Stimulated activated CD8-positive, alpha-beta memory T cell treated with anti-CD3 and anti-CD28 coated beads, Interleukin-12 subunit alpha, Interleukin-12 subunit beta, amount 100 ng/mL, for 24 hours (primary cell): Measurements from ENCODE around the gene ASXL2.
"Not testable (repeated sequence)": the region's sequence is repeated elsewhere in the genome, so short reads cannot be mapped to it uniquely, and the experiment has no call there.

Experiments used
- DNase-seq: peaks from one replicate; pipeline ENCODE4 v3.0.0-alpha.2; 2020; ENCODE audit errors: extremely low read depth

Gene ASXL2

DNA sequence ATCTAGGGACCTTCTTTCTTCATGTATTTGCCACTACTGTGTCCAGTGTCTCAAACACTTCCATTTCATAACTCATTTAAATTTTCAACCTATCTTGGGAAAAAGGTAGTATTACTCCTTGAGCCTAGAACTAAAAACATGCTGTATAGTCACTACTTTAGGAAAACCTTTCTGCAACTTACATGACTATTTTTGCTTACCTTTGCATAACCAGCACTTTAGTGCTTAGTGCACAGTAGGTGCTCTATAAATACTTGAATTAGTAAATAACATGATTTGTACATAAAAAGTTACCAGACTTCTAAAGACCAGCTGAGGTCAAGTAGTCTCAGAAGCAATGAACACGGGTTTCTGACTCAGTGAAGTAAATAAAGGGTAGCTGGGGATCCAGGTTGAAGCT lies 142.5 kb downstream of the ASXL2 start:
- no peak for DNase-seq

- no peak for DNase-seq
Observed at GRCh38 chr2:25728559-25728958, 149.7 kb downstream of the ASXL2 start.

GRCh38 chr2:25726522-25726921 lies 151.8 kb downstream of the ASXL2 start:
- no peak for DNase-seq

GRCh38 chr2:25725877-25726276 lies 152.4 kb downstream of the ASXL2 start:
- no peak for DNase-seq

- no peak for DNase-seq
Observed at GRCh38 chr2:25724756-25725155, 153.5 kb downstream of the ASXL2 start.

DNA sequence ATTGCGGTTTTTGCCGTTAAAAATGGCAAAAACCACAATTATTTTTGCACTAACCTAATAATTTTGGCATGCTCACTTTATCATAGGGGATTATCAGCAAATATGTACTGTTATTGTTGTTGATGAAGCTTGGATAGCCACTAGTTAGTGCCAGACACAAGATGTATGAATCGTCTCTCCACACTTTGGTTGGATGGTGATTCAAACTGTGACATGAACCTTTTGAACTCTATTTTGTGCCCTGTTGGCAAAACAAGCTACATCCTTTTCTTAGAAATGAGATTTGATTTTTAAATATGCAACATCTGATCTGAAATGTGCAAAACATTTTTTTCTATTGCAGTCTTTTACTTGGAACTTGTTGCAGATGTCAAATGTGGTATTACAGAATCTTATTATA lies 156.1 kb downstream of the ASXL2 start:
- no peak for DNase-seq

DNA sequence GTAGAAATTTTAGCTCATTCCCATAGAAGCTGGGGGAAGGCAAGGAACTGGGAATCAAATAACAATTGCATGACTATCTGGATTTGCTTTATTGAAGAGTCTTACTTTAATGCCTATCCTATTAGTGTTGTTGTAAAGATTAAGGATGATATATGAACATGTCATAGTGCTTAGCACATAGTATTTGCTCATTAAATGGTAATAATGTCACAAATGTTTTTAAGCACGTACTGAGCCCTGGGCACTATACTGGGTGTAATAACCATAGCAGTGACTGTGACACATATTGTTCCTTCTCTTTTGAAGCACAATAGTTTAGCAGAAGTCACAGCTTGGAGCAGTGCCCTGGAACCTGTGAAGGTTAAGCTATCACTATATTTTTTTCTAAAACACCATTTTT lies 157.7 kb downstream of the ASXL2 start:
- no peak for DNase-seq

DNA sequence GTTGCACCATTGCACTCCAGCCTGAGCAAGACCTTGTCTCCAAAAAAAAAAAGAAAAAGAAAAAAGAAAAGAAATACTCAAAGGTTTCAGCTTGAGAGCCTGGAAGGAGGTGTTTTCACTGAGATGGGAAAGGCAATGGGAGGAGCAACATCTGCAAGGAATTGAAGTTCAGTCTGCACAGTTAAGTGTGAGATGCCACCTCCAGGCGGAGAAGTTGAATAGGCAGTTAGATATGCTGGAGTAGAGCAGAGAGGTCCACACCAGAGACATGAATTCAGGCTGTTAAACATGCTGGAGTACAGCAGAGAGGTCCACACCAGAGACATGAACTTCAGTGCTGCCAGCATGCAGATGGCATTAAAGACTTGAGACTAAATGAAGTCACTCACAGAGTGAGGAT lies 163.5 kb downstream of the ASXL2 start:
- no peak for DNase-seq

DNA sequence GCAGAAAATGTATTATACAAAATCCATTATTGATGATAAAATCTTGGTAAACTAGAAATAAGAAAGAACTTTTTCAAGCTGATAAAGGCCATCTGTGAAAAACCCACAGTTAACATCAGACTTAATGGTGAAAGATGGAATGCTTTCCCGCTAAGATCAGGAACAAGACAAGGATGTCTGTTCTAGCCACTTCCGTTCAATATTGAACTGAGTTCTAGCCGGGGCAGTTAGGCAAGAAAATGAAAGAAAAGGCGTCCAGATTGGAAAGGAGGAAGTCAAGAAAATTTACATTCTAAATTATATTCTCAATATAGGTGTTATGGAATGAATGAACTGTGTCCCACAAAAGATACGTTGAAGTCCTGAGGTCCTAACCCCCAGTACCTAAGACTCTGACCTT lies 165.8 kb downstream of the ASXL2 start:
- no peak for DNase-seq

DNA sequence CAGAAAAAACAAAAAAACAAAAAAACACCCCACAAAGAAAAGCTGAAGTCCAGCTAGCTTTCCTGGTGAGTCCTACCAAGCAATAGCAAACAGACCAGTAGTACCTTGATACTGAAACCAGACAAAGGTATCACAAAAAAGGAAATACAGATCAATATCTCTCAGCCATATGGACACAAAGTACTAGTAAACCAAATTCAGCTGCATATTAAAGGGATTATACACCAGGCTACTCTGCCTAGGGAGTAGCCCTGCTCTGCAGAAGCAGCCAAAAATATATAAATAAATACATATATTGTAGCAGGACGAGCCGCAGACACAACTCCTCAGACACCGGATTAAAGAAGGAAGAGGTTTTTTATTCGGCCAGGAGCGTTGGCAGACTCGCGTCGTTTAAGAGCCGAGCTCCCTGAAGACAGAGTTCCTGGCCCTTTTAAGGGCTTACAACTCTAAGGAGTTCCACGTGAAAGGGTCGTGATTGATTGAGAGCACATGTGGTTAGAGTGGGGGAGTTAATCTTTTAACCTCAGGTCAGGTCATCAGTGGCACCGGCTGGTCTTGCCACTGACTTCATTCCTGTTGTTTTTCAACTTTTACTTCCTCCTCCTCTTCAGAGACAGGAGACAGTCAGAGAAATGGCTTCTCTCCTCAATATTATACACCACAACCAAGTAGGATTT lies 166.5 kb downstream of the ASXL2 start:
- DNase-seq = no peak

- DNase-seq = no peak
Observed at GRCh38 chr2:25710750-25711149, 167.5 kb downstream of the ASXL2 start.

GRCh38 chr2:25709349-25709748 lies 168.9 kb downstream of the ASXL2 start:
- no peak for DNase-seq

GRCh38 chr2:25707927-25708590 lies 170.2 kb downstream of the ASXL2 start:
- DNase-seq = no peak

- DNase-seq = not testable (repeated sequence)
Observed at GRCh38 chr2:25705575-25705974, 172.7 kb downstream of the ASXL2 start.

- no peak for DNase-seq
Observed at GRCh38 chr2:25701801-25702200, 176.5 kb downstream of the ASXL2 start.

- DNase-seq = no peak
Observed at GRCh38 chr2:25700221-25700660, 178.0 kb downstream of the ASXL2 start.

DNA sequence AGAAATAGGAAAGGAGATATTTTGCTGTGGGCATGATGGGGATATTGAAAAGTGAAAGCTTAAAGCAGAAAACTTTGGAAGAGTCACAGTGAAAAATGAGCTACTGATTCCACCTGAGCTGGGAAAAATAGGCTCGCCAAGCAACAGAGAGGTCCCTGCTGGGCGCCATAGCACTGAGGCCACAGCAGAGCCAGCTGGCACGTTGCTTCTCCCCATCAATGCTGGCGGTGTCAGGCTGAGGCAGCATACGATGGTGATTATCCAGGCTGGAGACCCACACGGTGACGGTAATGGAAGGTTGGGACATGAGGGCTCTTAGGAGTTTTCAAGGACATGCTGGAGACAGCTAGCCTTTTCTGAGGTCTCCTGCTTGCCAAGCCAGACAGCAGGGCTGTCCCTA lies 179.1 kb downstream of the ASXL2 start:
- DNase-seq = no peak

DNA sequence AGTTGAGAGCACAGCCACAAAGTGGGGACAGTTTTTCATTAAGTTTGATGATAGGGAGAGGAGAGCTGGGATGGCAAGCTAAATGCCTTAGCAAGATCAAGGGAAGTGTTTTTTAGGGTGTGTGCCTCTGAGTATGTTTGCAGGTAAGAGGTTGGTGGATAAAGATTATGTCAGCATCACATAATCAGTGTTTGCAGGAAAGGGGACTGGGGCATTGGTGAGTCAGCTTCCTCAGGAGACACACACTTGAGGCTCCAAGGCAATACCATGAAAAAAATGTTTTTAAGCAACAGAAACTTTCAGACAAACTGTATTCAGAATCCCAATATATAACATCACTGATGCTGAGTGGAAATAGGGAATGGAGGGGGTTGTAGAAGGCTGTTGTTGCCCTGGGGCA lies 179.5 kb downstream of the ASXL2 start:
- DNase-seq = no peak

GRCh38 chr2:25697559-25698341 lies 180.5 kb downstream of the ASXL2 start:
- no peak for DNase-seq

DNA sequence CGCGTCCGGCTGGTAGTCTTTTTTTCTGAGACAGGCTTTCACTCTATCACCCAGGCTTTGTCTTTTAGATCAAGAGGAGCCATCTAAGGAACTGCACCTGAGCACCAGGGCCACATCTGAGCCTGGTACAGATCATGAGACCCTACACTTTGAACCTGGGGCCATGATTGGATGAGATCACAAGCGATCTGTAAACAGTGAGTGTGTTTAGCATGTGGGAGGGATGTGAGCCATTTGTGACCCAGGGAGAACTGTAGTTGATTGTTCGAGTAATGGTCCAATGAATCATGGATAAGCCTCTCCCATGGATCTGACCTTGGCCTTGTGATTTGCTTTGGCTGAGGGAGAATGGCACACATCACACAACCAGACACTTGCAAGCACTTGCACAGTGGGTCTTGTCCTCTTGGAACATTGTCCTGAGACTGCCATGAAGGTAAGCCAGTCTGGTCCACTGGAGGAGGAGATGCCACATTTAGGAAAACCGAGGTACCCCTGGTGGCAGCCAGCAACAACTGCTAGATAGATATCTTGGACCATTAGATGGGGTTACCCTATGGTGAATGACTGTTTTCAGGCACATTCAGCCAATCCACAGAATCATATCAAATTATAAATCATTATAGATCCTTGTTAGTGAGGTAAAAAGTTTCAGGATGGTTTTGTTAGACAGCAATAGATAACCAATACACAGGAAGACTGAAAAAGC lies 185.4 kb downstream of the ASXL2 start:
- DNase-seq = no peak

DNA sequence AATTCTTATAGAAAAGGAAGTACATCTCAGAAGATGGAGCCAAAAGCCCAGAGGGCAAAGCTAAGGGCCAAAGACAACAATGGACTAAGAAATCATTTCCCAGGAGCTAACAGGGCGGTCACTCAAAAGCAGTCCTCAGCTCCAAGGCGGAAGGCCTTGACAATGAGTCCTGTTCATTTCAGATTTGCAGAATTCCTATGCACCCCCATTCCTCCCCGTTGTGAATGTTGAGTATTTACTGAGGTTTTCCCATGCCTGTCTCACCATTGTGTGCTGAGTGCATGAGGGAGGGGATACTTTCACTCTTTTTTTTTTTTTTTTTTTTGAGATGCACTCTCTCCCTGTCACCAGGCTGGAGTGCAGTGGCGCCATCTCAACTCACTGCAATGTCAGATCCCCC lies 186.1 kb downstream of the ASXL2 start:
- no peak for DNase-seq

GRCh38 chr2:25690058-25690457 lies 188.2 kb downstream of the ASXL2 start:
- DNase-seq = no peak
